KMS-11 (cell line): ENCODE measurements around the gene NFE2.

Experiments used
- H2AFZ ChIP-seq: fragments of 200-600 bp; sonication (generic); 2 replicates; pipeline ENCODE4 v1.6.1; 2016; ENCODE audit warnings: antibody characterized with exemption, mixed run types, low read depth
- H3K27ac ChIP-seq: fragments of 200-600 bp; sonication (generic); 2 replicates; pipeline ENCODE4 v1.6.1; 2016; ENCODE audit warnings: mild to moderate bottlenecking, mixed run types
- H3K27me3 ChIP-seq: fragments of 200-600 bp; sonication (generic); 2 replicates; pipeline ENCODE4 v1.6.1; 2017; ENCODE audit warnings: mild to moderate bottlenecking, low read depth, mixed run types, moderate library complexity; ENCODE audit not compliant: insufficient read depth
- H3K36me3 ChIP-seq: fragments of 200-600 bp; sonication (generic); 2 replicates; pipeline ENCODE4 v1.6.1; 2017; ENCODE audit warnings: mild to moderate bottlenecking, mixed run types; ENCODE audit not compliant: insufficient read depth
- H3K4me1 ChIP-seq: fragments of 200-600 bp; sonication (generic); 2 replicates; pipeline ENCODE4 v1.6.1; 2016; ENCODE audit warnings: mild to moderate bottlenecking, low read depth, mixed run types; ENCODE audit not compliant: poor library complexity, severe bottlenecking
- H3K4me2 ChIP-seq: fragments of 200-600 bp; sonication (generic); 2 replicates; pipeline ENCODE4 v1.7.0; 2016; ENCODE audit warnings: mild to moderate bottlenecking, mixed run types
- H3K4me3 ChIP-seq: fragments of 200-600 bp; sonication (generic); IDR thresholded peaks from 2 replicates; pipeline ENCODE4 v1.6.1; 2017; ENCODE audit warnings: low read depth, low read length, mixed read lengths; ENCODE audit not compliant: insufficient read depth
- H3K79me2 ChIP-seq: fragments of 200-600 bp; sonication (generic); 2 replicates; pipeline ENCODE4 v1.6.1; 2016; ENCODE audit warnings: low read depth, mixed run types; ENCODE audit not compliant: insufficient read depth
- H3K9ac ChIP-seq: fragments of 200-600 bp; sonication (generic); 2 replicates; pipeline ENCODE4 v1.6.1; 2016; ENCODE audit warnings: mild to moderate bottlenecking, mixed run types
- H4K20me1 ChIP-seq: fragments of 200-600 bp; sonication (generic); 2 replicates; pipeline ENCODE4 v1.6.1; 2016; ENCODE audit warnings: mild to moderate bottlenecking, mixed run types; ENCODE audit not compliant: insufficient read depth
- TF ChIP-seq, protein P1 (sequence below): fragments of 200-600 bp; sonication (generic); conservative IDR thresholded peaks from 2 replicates; pipeline ENCODE4 v1.6.1; 2017; ENCODE audit warnings: low read depth, mild to moderate bottlenecking, antibody characterized with exemption, low read length, moderate library complexity, mixed read lengths

Gene NFE2

DNA sequence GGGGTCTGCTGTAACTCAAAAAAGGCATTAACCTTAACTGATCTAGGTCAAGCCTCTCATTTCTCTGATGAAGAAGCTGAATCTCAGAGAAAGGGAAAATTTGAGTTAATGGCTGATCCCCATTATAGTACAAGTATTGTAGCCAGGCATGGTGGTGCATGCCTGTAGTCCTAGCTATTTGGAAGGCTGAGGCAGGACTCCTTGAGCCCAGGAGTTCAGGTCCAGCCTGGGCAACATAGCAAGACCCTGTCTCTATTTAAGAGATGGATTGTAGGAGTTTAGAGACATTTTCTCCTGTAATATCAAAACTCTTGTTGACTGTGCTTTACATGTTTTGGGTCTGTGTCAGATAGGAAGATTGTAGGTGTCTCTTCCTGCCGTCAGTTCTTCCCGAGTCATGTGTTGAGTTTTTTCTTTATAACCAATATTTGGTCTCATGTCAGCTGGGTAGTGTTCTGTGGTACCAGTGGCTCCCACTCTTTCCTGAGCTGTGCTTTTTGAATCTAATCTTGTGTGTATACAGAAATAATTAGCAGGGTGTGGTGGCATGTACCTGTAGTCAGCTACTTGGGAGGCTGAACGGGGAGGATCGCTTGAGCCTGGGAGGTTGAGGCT is 32.7 kb upstream of the NFE2 start:
- peaks cover 22% of the 10 kb centered on the region for H3K79me2 ChIP-seq
- no peak overlapping the region for H3K27ac ChIP-seq
- H3K4me1 ChIP-seq: no peaks in the 10 kb centered on the region
- H2AFZ ChIP-seq: no peak overlapping the region
- TF ChIP-seq, protein P1, sequence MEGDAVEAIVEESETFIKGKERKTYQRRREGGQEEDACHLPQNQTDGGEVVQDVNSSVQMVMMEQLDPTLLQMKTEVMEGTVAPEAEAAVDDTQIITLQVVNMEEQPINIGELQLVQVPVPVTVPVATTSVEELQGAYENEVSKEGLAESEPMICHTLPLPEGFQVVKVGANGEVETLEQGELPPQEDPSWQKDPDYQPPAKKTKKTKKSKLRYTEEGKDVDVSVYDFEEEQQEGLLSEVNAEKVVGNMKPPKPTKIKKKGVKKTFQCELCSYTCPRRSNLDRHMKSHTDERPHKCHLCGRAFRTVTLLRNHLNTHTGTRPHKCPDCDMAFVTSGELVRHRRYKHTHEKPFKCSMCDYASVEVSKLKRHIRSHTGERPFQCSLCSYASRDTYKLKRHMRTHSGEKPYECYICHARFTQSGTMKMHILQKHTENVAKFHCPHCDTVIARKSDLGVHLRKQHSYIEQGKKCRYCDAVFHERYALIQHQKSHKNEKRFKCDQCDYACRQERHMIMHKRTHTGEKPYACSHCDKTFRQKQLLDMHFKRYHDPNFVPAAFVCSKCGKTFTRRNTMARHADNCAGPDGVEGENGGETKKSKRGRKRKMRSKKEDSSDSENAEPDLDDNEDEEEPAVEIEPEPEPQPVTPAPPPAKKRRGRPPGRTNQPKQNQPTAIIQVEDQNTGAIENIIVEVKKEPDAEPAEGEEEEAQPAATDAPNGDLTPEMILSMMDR: no peak
- H3K4me2 ChIP-seq: no peak overlapping the region
- H3K4me3 ChIP-seq: no peak overlapping the region
- H3K27me3 ChIP-seq: no peaks in the 10 kb centered on the region
- H3K36me3 ChIP-seq: no peaks in the 10 kb centered on the region
- 0 out of 2 replicates have a peak, but pooled peaks cover 4% of the 10 kb centered on the region for H4K20me1 ChIP-seq
- no peak overlapping the region for H3K9ac ChIP-seq

DNA sequence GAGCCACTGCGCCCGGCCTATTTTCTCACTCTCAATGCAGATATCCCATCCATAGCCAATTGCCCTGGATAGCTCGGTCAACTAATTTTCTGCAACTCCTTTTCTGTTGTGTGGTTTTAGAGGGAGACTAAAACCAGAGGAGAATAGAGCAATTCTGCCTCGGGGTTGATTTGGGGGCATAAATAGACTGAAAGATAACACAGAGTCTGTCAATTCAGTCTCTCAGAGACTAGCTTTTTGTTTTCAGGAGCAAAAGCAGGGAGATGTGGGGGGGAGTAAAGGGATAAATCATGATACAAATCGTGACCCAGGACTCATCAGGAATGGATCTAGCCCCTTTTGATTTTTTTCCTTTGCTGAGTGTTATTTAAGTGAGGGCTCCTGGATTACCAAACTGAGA is 30.6 kb upstream of the NFE2 start:
- H3K9ac ChIP-seq: no peak overlapping the region
- peaks cover 6% of the 10 kb centered on the region for H3K4me1 ChIP-seq

DNA sequence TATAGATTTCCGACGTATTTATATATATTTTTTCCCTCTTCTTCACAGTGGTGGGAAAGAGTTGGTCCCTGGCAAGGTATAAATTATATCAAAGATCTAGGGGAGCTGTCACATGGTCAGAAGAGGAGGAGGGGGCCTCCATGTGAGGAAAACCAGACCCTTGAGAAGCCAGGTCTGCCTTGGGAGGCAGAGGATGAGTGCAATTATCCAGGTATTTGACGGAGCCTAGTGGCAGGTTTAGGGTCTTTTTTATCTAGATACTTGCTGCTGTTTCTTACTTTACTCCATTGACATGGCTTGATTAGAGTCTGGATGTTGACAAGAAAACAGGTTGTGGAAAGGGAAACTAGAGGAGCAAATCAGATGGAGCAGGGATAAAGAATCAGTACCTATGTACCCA is 29.6 kb upstream of the NFE2 start:
- Histone ChIP-seq H3K9ac (no peak overlapping the region), H3K79me2 (peaks cover 35% of the 10 kb centered on the region), H2AFZ (no peak overlapping the region), H4K20me1 (no peaks in the 10 kb centered on the region), H3K36me3 (no peaks in the 10 kb centered on the region), H3K27ac (no peak overlapping the region), H3K4me2 (no peak overlapping the region), H3K4me1 (peaks cover 10% of the 10 kb centered on the region), H3K27me3 (no peaks in the 10 kb centered on the region), H3K4me3 (no peak overlapping the region)
- TF ChIP-seq, protein P1: no peak

More for the DNA sequence above, 30.6 kb upstream of the NFE2 start:
- H3K4me3 ChIP-seq: no peak overlapping the region
- no peaks in the 10 kb centered on the region for H3K36me3 ChIP-seq
- peaks cover 26% of the 10 kb centered on the region for H3K79me2 ChIP-seq
- H4K20me1 ChIP-seq: no peaks in the 10 kb centered on the region
- no peak overlapping the region for H3K4me2 ChIP-seq
- H3K27ac ChIP-seq: no peak overlapping the region
- no peak overlapping the region for H2AFZ ChIP-seq
- H3K27me3 ChIP-seq: no peaks in the 10 kb centered on the region
- TF ChIP-seq, protein P1: no peak

DNA sequence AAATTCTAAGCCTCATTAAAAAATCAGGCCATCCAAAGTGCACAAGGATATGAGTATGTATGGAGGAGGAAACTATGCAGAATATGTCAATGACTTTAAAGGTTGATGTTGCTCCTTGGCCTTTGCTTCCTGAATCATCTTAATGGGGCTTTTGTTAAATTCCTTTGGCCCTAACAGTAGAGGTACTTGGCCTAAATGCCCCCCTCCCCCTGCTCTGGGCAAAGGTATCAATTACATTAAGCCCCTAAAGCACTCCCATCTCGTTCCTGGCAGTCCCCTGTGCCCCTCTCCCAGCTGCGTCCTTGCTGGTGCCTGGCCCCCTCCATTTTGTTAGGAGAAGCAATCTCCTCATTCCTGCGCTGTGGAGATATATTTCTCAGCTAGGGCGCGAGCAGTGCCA is 28.9 kb upstream of the NFE2 start:
- Histone ChIP-seq H3K4me2 (no peak overlapping the region), H3K9ac (no peak overlapping the region), H2AFZ (no peak overlapping the region), H3K4me1 (peaks cover 10% of the 10 kb centered on the region), H4K20me1 (no peaks in the 10 kb centered on the region), H3K79me2 (peaks cover 40% of the 10 kb centered on the region), H3K4me3 (no peak overlapping the region), H3K36me3 (no peaks in the 10 kb centered on the region), H3K27me3 (no peaks in the 10 kb centered on the region), H3K27ac (no peak overlapping the region)
- TF ChIP-seq, protein P1: no peak
